NCI-H524 treated with DMSO at 0.1 percent for 48 hours (cell line): Measurements from ENCODE around the gene EN1.

Experiments used
- DNase-seq: peaks from one replicate; lab custom pipeline; 2025; lab: John Stamatoyannopoulos, UW

EN1 gene

GRCh38 chr2:118842661-118843482, 4.6 kb downstream of the EN1 start:
- DNase-seq, result no peak

- no peak for DNase-seq
These were observed 5.5 kb downstream of the EN1 start for GRCh38 chr2:118841828-118842461.

GRCh38 chr2:118841450-118841827, 6.0 kb downstream of the EN1 start:
- no peak for DNase-seq

- no peak for DNase-seq
These were observed 8.6 kb downstream of the EN1 start for GRCh38 chr2:118838741-118839455.

GRCh38 chr2:118837621-118838020, 9.8 kb downstream of the EN1 start:
- no peak for DNase-seq

GRCh38 chr2:118837067-118837466, 10.4 kb downstream of the EN1 start:
- DNase-seq, result no peak

- no peak for DNase-seq
These were observed 11.0 kb downstream of the EN1 start for GRCh38 chr2:118836411-118836930.

GRCh38 chr2:118835746-118836410, 11.6 kb downstream of the EN1 start:
- no peak for DNase-seq

GRCh38 chr2:118834901-118835745, 12.3 kb downstream of the EN1 start:
- no peak for DNase-seq

GRCh38 chr2:118834440-118834810, 13.0 kb downstream of the EN1 start:
- no peak for DNase-seq

GRCh38 chr2:118833716-118834439, 13.6 kb downstream of the EN1 start:
- DNase-seq, result no peak

GRCh38 chr2:118832791-118833715, 14.4 kb downstream of the EN1 start:
- DNase-seq, result no peak

- DNase-seq, result no peak
These were observed 15.2 kb downstream of the EN1 start for GRCh38 chr2:118832071-118832790.

- no peak for DNase-seq
These were observed 16.6 kb downstream of the EN1 start for GRCh38 chr2:118830881-118831280.

- DNase-seq, result no peak
These were observed 17.3 kb downstream of the EN1 start for GRCh38 chr2:118830118-118830517.

- DNase-seq, result no peak
These were observed 21.4 kb downstream of the EN1 start for GRCh38 chr2:118826093-118826492.

GRCh38 chr2:118823633-118824032, 23.8 kb downstream of the EN1 start:
- DNase-seq, result no peak

GRCh38 chr2:118822572-118822971, 24.9 kb downstream of the EN1 start:
- DNase-seq, result no peak

- DNase-seq, result no peak
These were observed 25.4 kb downstream of the EN1 start for GRCh38 chr2:118822015-118822414.
